Measurements from ENCODE around the gene TPSG1.

The TPSG1 gene

DNA sequence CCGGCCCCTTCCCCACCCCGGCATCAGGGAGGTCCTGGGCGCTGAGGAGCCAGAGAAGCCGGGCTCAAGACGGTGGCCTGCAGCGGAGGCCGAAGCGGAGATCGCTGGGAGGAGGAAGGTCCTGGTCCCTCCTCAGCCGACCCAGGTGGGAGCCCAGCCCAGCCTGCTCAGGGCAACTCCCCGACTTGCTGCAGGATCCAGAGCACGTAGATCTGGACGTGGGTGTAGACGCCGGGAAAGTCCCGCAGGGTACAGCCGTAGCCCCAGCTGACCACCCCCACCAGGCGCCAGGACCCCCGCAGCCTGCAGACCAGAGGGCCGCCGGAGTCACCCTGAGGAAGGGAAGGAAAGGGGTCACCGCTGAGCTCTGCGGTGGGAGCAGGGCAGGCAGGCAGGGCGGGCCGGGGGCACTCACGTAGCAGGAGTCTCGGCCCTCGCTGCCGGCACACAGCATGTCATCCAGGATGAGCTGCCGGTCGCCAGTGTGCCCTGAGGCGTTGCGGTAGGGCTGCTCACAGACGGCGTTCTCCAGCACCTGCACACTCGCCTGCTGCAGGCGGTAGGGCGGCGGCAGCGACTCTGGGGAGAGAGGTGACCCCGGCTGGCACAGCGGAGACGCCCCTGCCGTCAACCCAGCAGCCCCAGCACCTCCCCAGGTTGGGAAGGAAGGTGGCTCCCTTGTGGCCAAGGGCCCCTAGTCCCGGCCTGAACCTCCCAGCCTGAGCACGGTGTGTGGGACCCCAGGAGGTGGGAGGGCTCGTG lies 36.2 kb upstream of the TPSG1 start:
- TF ChIP-seq YY1 (IDR thresholded peaks at IDR 0.05; ENCODE audit: insufficient read depth, insufficient read length) = no peak
- no peak for TF ChIP-seq SUZ12 (IDR thresholded peaks at IDR 0.05; ENCODE audit: extremely low read depth, insufficient read depth, insufficient read length)
- no peak for TF ChIP-seq ZNF274 (IDR thresholded peaks at IDR 0.05; ENCODE audit: low read depth, low read length)
- Histone ChIP-seq H3K9ac (ENCODE audit: insufficient read length, low read depth) (peak overlapping the region; percentile 44), H3K36me3 (ENCODE audit: insufficient read depth, insufficient read length, low read length) (no peaks in the 10 kb centered on the region), H3K4me1 (ENCODE audit: insufficient read depth, insufficient read length) (no peaks in the 10 kb centered on the region), H3K27me3 (ENCODE audit: insufficient read depth, insufficient read length) (peaks cover 56% of the 10 kb centered on the region), H3K9me3 (ENCODE audit: insufficient read depth, low read length) (no peaks in the 10 kb centered on the region), H3K4me3 (ENCODE audit: insufficient read length, low read depth) (peak overlapping the region; percentile 4)
- DNase-seq (ENCODE audit: low read depth, low spot score) = no peak

GRCh38 chr16:1260101-1260680 lies 35.1 kb upstream of the TPSG1 start:
- H3K9ac ChIP-seq (ENCODE audit: insufficient read length, low read depth) = no peak overlapping the region
- H3K27me3 ChIP-seq (ENCODE audit: insufficient read depth, insufficient read length) = peaks cover 49% of the 10 kb centered on the region
- TF ChIP-seq ZNF274 (IDR thresholded peaks at IDR 0.05; ENCODE audit: low read depth, low read length) (no peak), YY1 (IDR thresholded peaks at IDR 0.05; ENCODE audit: insufficient read depth, insufficient read length) (no peak), SUZ12 (IDR thresholded peaks at IDR 0.05; ENCODE audit: extremely low read depth, insufficient read depth, insufficient read length) (no peak)
- H3K4me3 ChIP-seq (ENCODE audit: insufficient read length, low read depth) = no peak overlapping the region
- DNase-seq (ENCODE audit: low read depth, low spot score) = no peak
- H3K9me3 ChIP-seq (ENCODE audit: insufficient read depth, low read length) = no peaks in the 10 kb centered on the region
- no peaks in the 10 kb centered on the region for H3K4me1 ChIP-seq (ENCODE audit: insufficient read depth, insufficient read length)
- no peaks in the 10 kb centered on the region for H3K36me3 ChIP-seq (ENCODE audit: insufficient read depth, insufficient read length, low read length)

GRCh38 chr16:1259760-1260068 lies 34.6 kb upstream of the TPSG1 start:
- Histone ChIP-seq H3K9ac (ENCODE audit: insufficient read length, low read depth) (peak overlapping the region; percentile 50), H3K36me3 (ENCODE audit: insufficient read depth, insufficient read length, low read length) (no peaks in the 10 kb centered on the region), H3K9me3 (ENCODE audit: insufficient read depth, low read length) (no peaks in the 10 kb centered on the region), H3K27me3 (ENCODE audit: insufficient read depth, insufficient read length) (peaks cover 49% of the 10 kb centered on the region), H3K4me3 (ENCODE audit: insufficient read length, low read depth) (no peak overlapping the region), H3K4me1 (ENCODE audit: insufficient read depth, insufficient read length) (no peaks in the 10 kb centered on the region)
- TF ChIP-seq YY1 (IDR thresholded peaks at IDR 0.05; ENCODE audit: insufficient read depth, insufficient read length) = no peak
- TF ChIP-seq ZNF274 (IDR thresholded peaks at IDR 0.05; ENCODE audit: low read depth, low read length) = no peak
- TF ChIP-seq SUZ12 (IDR thresholded peaks at IDR 0.05; ENCODE audit: extremely low read depth, insufficient read depth, insufficient read length) = no peak
- no peak for DNase-seq (ENCODE audit: low read depth, low spot score)

GRCh38 chr16:1258906-1259759 lies 34.1 kb upstream of the TPSG1 start:
- H3K4me3 ChIP-seq (ENCODE audit: insufficient read length, low read depth) = no peak overlapping the region
- TF ChIP-seq YY1 (IDR thresholded peaks at IDR 0.05; ENCODE audit: insufficient read depth, insufficient read length) (no peak), ZNF274 (IDR thresholded peaks at IDR 0.05; ENCODE audit: low read depth, low read length) (no peak), SUZ12 (IDR thresholded peaks at IDR 0.05; ENCODE audit: extremely low read depth, insufficient read depth, insufficient read length) (no peak)
- H3K9ac ChIP-seq (ENCODE audit: insufficient read length, low read depth) = peak overlapping the region; percentile 50
- no peak for DNase-seq (ENCODE audit: low read depth, low spot score)
- no peaks in the 10 kb centered on the region for H3K4me1 ChIP-seq (ENCODE audit: insufficient read depth, insufficient read length)
- H3K9me3 ChIP-seq (ENCODE audit: insufficient read depth, low read length) = no peaks in the 10 kb centered on the region
- peaks cover 49% of the 10 kb centered on the region for H3K27me3 ChIP-seq (ENCODE audit: insufficient read depth, insufficient read length)
- no peaks in the 10 kb centered on the region for H3K36me3 ChIP-seq (ENCODE audit: insufficient read depth, insufficient read length, low read length)

GRCh38 chr16:1258225-1258600 lies 33.1 kb upstream of the TPSG1 start:
- H3K27me3 ChIP-seq (ENCODE audit: insufficient read depth, insufficient read length) = peaks cover 51% of the 10 kb centered on the region
- TF ChIP-seq ZNF274 (IDR thresholded peaks at IDR 0.05; ENCODE audit: low read depth, low read length) (no peak), YY1 (IDR thresholded peaks at IDR 0.05; ENCODE audit: insufficient read depth, insufficient read length) (no peak), SUZ12 (IDR thresholded peaks at IDR 0.05; ENCODE audit: extremely low read depth, insufficient read depth, insufficient read length) (no peak)
- H3K4me1 ChIP-seq (ENCODE audit: insufficient read depth, insufficient read length) = no peaks in the 10 kb centered on the region
- no peak overlapping the region for H3K4me3 ChIP-seq (ENCODE audit: insufficient read length, low read depth)
- H3K9me3 ChIP-seq (ENCODE audit: insufficient read depth, low read length) = no peaks in the 10 kb centered on the region
- H3K9ac ChIP-seq (ENCODE audit: insufficient read length, low read depth) = no peak overlapping the region
- DNase-seq (ENCODE audit: low read depth, low spot score) = no peak
- no peaks in the 10 kb centered on the region for H3K36me3 ChIP-seq (ENCODE audit: insufficient read depth, insufficient read length, low read length)

GRCh38 chr16:1257561-1258224 lies 32.6 kb upstream of the TPSG1 start:
- H3K9me3 ChIP-seq (ENCODE audit: insufficient read depth, low read length) = no peaks in the 10 kb centered on the region
- no peaks in the 10 kb centered on the region for H3K36me3 ChIP-seq (ENCODE audit: insufficient read depth, insufficient read length, low read length)
- H3K4me1 ChIP-seq (ENCODE audit: insufficient read depth, insufficient read length) = no peaks in the 10 kb centered on the region
- no peak overlapping the region for H3K4me3 ChIP-seq (ENCODE audit: insufficient read length, low read depth)
- peaks cover 55% of the 10 kb centered on the region for H3K27me3 ChIP-seq (ENCODE audit: insufficient read depth, insufficient read length)
- H3K9ac ChIP-seq (ENCODE audit: insufficient read length, low read depth) = no peak overlapping the region
- TF ChIP-seq ZNF274 (IDR thresholded peaks at IDR 0.05; ENCODE audit: low read depth, low read length) = no peak
- TF ChIP-seq SUZ12 (IDR thresholded peaks at IDR 0.05; ENCODE audit: extremely low read depth, insufficient read depth, insufficient read length) = no peak
- no peak for TF ChIP-seq YY1 (IDR thresholded peaks at IDR 0.05; ENCODE audit: insufficient read depth, insufficient read length)
- no peak for DNase-seq (ENCODE audit: low read depth, low spot score)

All from NT2/D1 (cell line).